H1 (cell line): ENCODE measurements around the gene RTF2.

Source experiments
- CREB1 ChIP-seq: IDR thresholded peaks from 2 replicates; pipeline ENCODE4 v1.6.1; 2012; ENCODE audit warnings: inconsistent platforms
- CTBP2 ChIP-seq: IDR thresholded peaks from 2 replicates; pipeline ENCODE4 v1.7.0; 2011; ENCODE audit warnings: borderline replicate concordance, mild to moderate bottlenecking, moderate library complexity, mixed read lengths, low read length; ENCODE audit not compliant: insufficient read depth, insufficient read length
- CTCF ChIP-seq, 3 experiments: IDR thresholded peaks; 1 replicate in 2 of 3; 2 replicates in 1 of 3; pipeline versions ENCODE4 v1.5.1 to v1.6.1; 2011; ENCODE audit warnings: low read length in 3 of 3, mild to moderate bottlenecking in 3 of 3, inconsistent platforms in 2 of 3, low read depth in 1 of 3, moderate library complexity in 1 of 3; ENCODE audit not compliant: insufficient read depth in 1 of 3; ENCODE audit errors: control extremely low read depth in 1 of 3
- E2F6 ChIP-seq: IDR thresholded peaks from 2 replicates; pipeline ENCODE4 v1.6.1; 2012; ENCODE audit warnings: inconsistent platforms
- EZH2 ChIP-seq: fragments of 200-600 bp; sonication (generic); IDR thresholded peaks from 2 replicates; pipeline ENCODE4 v1.7.1; 2012; ENCODE audit warnings: low read depth, mild to moderate bottlenecking, moderate library complexity, low read length, inconsistent platforms; ENCODE audit not compliant: severe bottlenecking
- POLR2A ChIP-seq, 2 experiments: IDR thresholded peaks; 1 replicate in 1 of 2; 2 replicates in 1 of 2; pipeline ENCODE4 v1.6.1; 2011; ENCODE audit warnings: low read depth in 2 of 2, low read length in 2 of 2, mild to moderate bottlenecking in 2 of 2; ENCODE audit errors: control extremely low read depth in 1 of 2
- RAD21 ChIP-seq, 2 experiments: IDR thresholded peaks in 1 of 2; conservative IDR thresholded peaks in 1 of 2; 2 replicates each; pipeline ENCODE4 v1.6.1; 2011; ENCODE audit warnings: low read depth in 2 of 2, low read length in 2 of 2, improper control_type of control experiment in 1 of 2, inconsistent platforms in 1 of 2, mild to moderate bottlenecking in 1 of 2, moderate library complexity in 1 of 2
- ZNF274 ChIP-seq: IDR thresholded peaks from 2 replicates; pipeline ENCODE4 v1.7.0; 2012; ENCODE audit warnings: low read length, borderline replicate concordance; ENCODE audit errors: extremely low read depth

GRCh38 chr20:56517211-56517610 is 48.8 kb downstream of the RTF2 start:
- no peak for TF ChIP-seq RAD21 (IDR thresholded peaks at IDR 0.05 in 1 of 2, conservative IDR thresholded peaks at IDR 0.05 in 1 of 2; ENCODE audit: low read depth in 2 of 2, low read length in 2 of 2)
- no peak for TF ChIP-seq POLR2A (IDR thresholded peaks at IDR 0.05; ENCODE audit: control extremely low read depth in 1 of 2, low read depth in 2 of 2, low read length in 2 of 2)
- TF ChIP-seq EZH2 = no peak
- TF ChIP-seq CTCF (IDR thresholded peaks at IDR 0.05; ENCODE audit: control extremely low read depth in 1 of 3, insufficient read depth in 1 of 3, low read depth in 1 of 3, low read length in 3 of 3) = no peak
- no peak for TF ChIP-seq E2F6
- no peak for TF ChIP-seq CREB1
- no peak for TF ChIP-seq ZNF274
- TF ChIP-seq CTBP2 = no peak
